Ishikawa (cell line): ENCODE data around the gene ZNF675.
A peak's percentile ranks its signal among the peaks of the same experiment; 100 is the strongest.

Source experiments
- CEBPB ChIP-seq: IDR thresholded peaks from 2 replicates; pipeline ENCODE4 v1.6.1; 2012
- CREB1 ChIP-seq: IDR thresholded peaks from 2 replicates; pipeline ENCODE4 v1.6.1; 2012; ENCODE audit warnings: low read depth
- EGR1 ChIP-seq: IDR thresholded peaks from 2 replicates; pipeline ENCODE4 v1.6.1; 2012
- EP300 ChIP-seq: IDR thresholded peaks from 2 replicates; pipeline ENCODE4 v1.6.1; 2012; ENCODE audit warnings: borderline replicate concordance
- FOXM1 ChIP-seq: IDR thresholded peaks from 2 replicates; pipeline ENCODE4 v1.6.1; 2012; ENCODE audit warnings: low read depth, borderline replicate concordance
- MAX ChIP-seq: IDR thresholded peaks from 2 replicates; pipeline ENCODE4 v1.6.1; 2012
- NFIC ChIP-seq: IDR thresholded peaks from 2 replicates; pipeline ENCODE4 v1.6.1; 2012
- RAD21 ChIP-seq: IDR thresholded peaks from 2 replicates; pipeline ENCODE4 v1.6.1; 2012; ENCODE audit warnings: low read depth
- REST ChIP-seq: IDR thresholded peaks from 2 replicates; pipeline ENCODE4 v1.6.1; 2012; ENCODE audit warnings: low read depth, mild to moderate bottlenecking
- TAF1 ChIP-seq: IDR thresholded peaks from 2 replicates; pipeline ENCODE4 v1.6.1; 2012; ENCODE audit warnings: low read depth, mild to moderate bottlenecking
- TCF12 ChIP-seq: IDR thresholded peaks from 2 replicates; pipeline ENCODE4 v1.6.1; 2012; ENCODE audit warnings: low read depth
- TEAD4 ChIP-seq: IDR thresholded peaks from 2 replicates; pipeline ENCODE4 v1.6.1; 2012
- USF1 ChIP-seq: IDR thresholded peaks from 2 replicates; pipeline ENCODE4 v1.6.1; 2012
- YY1 ChIP-seq: IDR thresholded peaks from 2 replicates; pipeline ENCODE4 v1.6.1; 2012; ENCODE audit warnings: low read depth
- ZBTB7A ChIP-seq: IDR thresholded peaks from 2 replicates; pipeline ENCODE4 v1.6.1; 2012; ENCODE audit warnings: low read depth

The ZNF675 gene

GRCh38 chr19:23686621-23687423 is at the start of gene ZNF675:
TSS of gene ZNF675 (minus strand) at chr19:23687212. CDS start at chr19:23687033, 179 bp downstream.
- TF ChIP-seq ZBTB7A (no peak), RAD21 (no peak), TCF12 (0 out of 2 replicates have a peak, but pooled peaks have one; percentile 26), NFIC (no peak), FOXM1 (no peak), MAX (peak; percentile 36; the same call in 1 of the 2 replicates), TAF1 (peak; percentile 74), CEBPB (no peak), TEAD4 (no peak), REST (no peak), YY1 (peak; percentile 85)

- no peak for TF ChIP-seq FOXM1
- TF ChIP-seq RAD21, result no peak
- no peak for TF ChIP-seq CEBPB
- TF ChIP-seq EGR1, result no peak
- no peak for TF ChIP-seq ZBTB7A
- TF ChIP-seq YY1, result no peak
- TF ChIP-seq CREB1, result no peak
- no peak for TF ChIP-seq EP300
- TF ChIP-seq TAF1, result no peak
- TF ChIP-seq REST, result no peak
- no peak for TF ChIP-seq TEAD4
- no peak for TF ChIP-seq NFIC
- TF ChIP-seq MAX, result no peak
- TF ChIP-seq TCF12, result no peak
- TF ChIP-seq USF1, result no peak
These were observed 31.8 kb upstream of the ZNF675 start for GRCh38 chr19:23718802-23719201.

GRCh38 chr19:23716792-23717191 is 29.8 kb upstream of the ZNF675 start:
- TF ChIP-seq TCF12, result no peak
- TF ChIP-seq ZBTB7A, result no peak
- no peak for TF ChIP-seq REST
- TF ChIP-seq MAX, result no peak
- no peak for TF ChIP-seq TAF1
- TF ChIP-seq USF1, result no peak
- TF ChIP-seq CEBPB, result no peak
- no peak for TF ChIP-seq YY1
- TF ChIP-seq CREB1, result no peak
- TF ChIP-seq FOXM1, result no peak
- no peak for TF ChIP-seq RAD21
- TF ChIP-seq NFIC, result no peak
- TF ChIP-seq EGR1, result no peak
- no peak for TF ChIP-seq EP300
- no peak for TF ChIP-seq TEAD4
